Neural progenitor cell (in vitro differentiated cells): ENCODE results near the gene CDK5RAP2.

Experiments
- CTCF ChIP-seq: fragments of 200-600 bp; sonication (generic); IDR thresholded peaks from 2 replicates; pipeline ENCODE4 v1.5.1; 2017; ENCODE audit warnings: antibody characterized with exemption, mild to moderate bottlenecking
- EZH2 ChIP-seq: fragments of 200-600 bp; sonication (generic); IDR thresholded peaks from 2 replicates; pipeline ENCODE4 v1.6.1; 2017; ENCODE audit warnings: antibody characterized with exemption, mild to moderate bottlenecking, moderate library complexity
- EZH2phosphoT487 ChIP-seq: fragments of 200-600 bp; sonication (generic); IDR thresholded peaks from 2 replicates; pipeline ENCODE4 v1.6.1; 2017; ENCODE audit warnings: antibody characterized with exemption

GRCh38 chr9:120416781-120417427 is 163.1 kb downstream of the CDK5RAP2 start:
- TF ChIP-seq CTCF (no peak), EZH2 (no peak), EZH2phosphoT487 (no peak)
